ENCODE results near the gene NINL.

DNA sequence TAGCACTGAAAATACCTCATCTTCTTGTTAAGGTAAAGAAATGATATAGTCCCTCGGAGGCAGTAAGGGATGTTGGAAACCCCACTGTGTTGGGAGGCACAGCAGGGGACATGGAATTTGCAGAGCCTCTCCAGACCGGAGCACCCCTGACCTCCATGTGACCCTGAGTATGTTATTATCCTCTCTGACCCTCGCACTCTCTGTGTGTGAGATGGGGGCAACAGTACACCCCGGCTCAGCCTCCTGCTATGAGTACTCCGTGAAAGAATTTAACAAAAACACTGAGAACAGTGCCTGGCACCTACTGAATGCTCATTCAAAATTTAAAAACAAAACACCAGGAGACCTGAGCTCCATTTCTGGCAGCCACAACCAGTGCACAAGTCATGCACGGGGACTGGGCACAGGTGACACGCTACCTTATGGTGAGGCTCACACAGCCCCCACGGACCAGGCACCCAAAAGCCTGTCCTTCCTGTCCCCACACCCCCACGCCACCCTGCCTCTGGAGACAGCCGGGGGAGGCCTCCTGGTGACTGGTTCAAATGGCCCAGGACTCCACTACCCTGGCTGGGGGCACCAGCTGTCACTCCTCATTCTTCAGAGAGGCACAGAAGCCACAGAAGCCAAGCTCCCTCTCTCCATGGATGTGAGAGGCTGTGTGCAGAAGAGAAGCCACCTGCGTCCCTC, 6.1 kb downstream of the NINL start:
- TF ChIP-seq, protein P1, sequence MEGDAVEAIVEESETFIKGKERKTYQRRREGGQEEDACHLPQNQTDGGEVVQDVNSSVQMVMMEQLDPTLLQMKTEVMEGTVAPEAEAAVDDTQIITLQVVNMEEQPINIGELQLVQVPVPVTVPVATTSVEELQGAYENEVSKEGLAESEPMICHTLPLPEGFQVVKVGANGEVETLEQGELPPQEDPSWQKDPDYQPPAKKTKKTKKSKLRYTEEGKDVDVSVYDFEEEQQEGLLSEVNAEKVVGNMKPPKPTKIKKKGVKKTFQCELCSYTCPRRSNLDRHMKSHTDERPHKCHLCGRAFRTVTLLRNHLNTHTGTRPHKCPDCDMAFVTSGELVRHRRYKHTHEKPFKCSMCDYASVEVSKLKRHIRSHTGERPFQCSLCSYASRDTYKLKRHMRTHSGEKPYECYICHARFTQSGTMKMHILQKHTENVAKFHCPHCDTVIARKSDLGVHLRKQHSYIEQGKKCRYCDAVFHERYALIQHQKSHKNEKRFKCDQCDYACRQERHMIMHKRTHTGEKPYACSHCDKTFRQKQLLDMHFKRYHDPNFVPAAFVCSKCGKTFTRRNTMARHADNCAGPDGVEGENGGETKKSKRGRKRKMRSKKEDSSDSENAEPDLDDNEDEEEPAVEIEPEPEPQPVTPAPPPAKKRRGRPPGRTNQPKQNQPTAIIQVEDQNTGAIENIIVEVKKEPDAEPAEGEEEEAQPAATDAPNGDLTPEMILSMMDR (IDR thresholded peaks at IDR 0.05; ENCODE audit: low read depth, low read length): no peak
- TF ChIP-seq MYC (IDR thresholded peaks at IDR 0.05; ENCODE audit: low read depth, low read length) (no peak), POLR2A (IDR thresholded peaks at IDR 0.05; ENCODE audit: extremely low read depth, insufficient read length) (no peak)
- TF ChIP-seq, protein P2, sequence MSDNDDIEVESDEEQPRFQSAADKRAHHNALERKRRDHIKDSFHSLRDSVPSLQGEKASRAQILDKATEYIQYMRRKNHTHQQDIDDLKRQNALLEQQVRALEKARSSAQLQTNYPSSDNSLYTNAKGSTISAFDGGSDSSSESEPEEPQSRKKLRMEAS (IDR thresholded peaks at IDR 0.05; ENCODE audit: low read depth, low read length): no peak

All from NB4 (cell line).